HG02938 (cell line): ENCODE measurements around the gene SLC30A2.

ENCODE experiments used
- ATAC-seq: cut with Tn5 transposase; IDR thresholded peaks from one replicate; pipeline ENCODE4 v1.9.1; 2021; ENCODE audit warnings: mild to moderate bottlenecking, moderate library complexity; ENCODE audit not compliant: unreplicated experiment

The SLC30A2 gene

DNA sequence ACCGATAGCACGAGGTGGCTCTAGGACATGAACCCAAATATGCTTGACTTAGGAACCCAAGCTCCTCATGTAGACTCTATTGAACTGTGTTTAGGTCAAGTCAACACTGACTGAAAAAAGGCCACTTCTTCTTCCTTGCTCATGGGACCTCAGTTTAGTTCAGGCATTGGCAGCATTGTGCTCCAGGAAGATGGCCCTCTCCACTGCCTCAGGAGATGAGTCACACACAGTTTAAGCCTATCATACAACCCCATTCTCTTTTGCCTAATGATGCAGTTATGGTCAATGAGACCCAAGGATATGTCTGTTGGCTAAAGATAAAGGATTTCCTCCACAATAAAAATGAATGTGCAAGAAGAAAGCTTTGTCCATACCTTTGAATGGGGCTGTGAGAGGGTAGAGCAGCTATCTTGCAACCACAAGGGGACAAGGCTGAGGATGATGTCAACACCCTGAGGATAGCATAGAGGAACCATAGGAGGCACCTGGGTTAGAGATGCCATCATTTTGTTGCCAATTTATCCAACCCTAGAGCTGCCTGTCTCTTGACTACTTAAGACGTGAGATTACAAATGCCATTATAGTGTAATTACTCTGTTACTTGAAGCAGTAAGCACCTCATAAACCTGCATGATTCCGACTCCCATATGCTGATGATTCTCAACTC, 24.5 kb upstream of the SLC30A2 start:
- no peak for ATAC-seq

DNA sequence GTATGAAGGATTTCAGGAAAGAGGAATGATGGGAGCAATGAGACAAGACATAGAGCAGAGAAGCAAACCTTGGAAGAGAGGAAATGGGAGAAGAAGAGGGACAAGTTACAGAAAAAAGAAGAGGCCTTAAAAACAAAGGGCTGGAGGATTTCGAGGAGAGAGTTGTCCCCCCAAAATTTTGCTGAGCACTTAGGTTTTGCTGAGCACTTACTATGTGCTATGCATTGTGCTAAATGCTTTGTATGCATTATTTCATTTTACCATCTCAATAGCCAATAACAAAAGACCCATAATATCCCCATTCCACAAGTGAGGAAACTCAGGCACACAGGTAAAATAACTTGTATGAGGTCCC, 24.0 kb upstream of the SLC30A2 start:
- no peak for ATAC-seq

DNA sequence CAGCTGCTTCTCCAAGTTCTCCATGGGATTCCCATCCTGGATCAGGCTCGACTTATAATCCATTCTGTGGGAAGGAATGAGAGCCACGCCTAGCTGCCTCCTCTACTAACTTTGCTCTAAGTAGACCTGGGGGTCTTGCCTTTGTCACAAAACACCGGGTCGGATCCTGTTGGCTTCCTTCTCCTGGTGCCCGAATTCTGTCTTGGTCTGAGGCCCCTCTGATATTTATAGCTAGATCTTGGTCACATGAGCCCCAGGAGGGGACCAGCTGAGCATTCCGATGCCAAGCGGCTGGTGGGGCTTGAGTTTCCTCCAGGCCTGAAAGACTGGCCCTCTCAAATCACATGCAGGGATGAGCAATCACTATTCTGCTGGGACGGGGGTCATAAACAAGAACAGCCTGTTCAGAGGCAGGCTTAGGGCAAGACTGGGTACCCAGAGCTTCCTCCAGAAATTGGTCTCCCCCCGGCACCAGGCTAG, 21.6 kb upstream of the SLC30A2 start, which contains the start of gene TRIM63:
TSS of gene TRIM63 (minus strand) at position 199 of the 480 bp plus-strand sequence. CDS start at position 63, 136 bp downstream.
- no peak for ATAC-seq

DNA sequence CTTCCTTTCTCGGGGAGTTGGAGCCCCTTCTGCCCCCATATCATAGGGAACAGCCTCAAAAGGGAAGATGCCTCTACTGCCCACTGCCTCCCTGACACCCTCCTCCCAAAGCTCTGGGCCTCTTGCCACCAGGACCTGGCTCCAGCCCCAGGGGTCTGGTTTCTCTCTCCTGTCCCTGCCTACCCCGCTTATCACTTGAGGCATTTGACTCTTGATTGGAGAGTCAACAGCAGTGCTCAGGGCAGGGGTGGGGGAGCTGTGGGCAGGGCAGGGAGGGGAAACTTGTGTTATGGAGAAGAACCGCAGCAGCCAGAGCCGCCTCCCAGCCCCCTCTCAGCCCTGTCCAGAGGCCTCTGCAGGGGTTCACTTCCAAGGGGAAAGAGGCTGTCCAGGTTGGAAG, 20.9 kb upstream of the SLC30A2 start:
- ATAC-seq: no peak

DNA sequence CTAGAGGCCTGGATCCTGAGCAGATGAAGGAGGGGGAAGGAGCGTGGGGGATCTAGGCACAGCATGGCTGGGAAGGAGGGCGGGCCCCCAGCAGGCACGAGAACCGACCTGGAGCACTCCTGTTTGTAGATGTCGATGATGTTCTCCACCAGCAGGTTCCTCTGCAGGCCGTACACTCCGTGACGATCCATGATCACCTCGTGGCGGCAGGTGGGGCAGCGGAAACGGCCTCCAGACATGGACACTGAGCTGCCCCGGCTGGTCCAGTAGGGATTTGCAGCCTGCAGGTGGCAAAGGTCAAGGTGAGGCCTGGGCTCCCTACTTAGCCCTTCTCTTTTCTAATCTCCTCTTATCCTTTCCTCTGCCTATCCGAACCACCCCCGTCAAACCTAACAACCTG, 20.2 kb upstream of the SLC30A2 start:
- ATAC-seq: no peak

DNA sequence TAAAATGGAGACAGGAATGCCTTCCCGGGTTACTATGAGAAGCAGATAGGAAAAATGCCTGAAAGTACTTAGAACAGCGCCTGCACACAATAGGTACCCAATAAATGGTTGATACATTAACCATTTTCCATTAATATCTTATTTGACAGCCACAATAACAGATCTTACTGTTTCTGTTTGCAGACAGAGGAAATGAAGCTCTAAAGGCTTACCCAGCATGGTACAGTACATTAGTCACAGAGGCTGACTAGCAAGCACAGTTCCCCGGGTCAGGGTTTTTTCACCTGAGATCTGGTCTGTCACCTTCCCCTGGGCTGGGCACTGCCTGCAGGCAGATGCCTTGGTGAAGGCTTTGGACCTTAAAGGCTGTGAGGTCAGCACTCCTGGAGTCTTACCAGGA, 18.6 kb upstream of the SLC30A2 start:
- no peak for ATAC-seq

DNA sequence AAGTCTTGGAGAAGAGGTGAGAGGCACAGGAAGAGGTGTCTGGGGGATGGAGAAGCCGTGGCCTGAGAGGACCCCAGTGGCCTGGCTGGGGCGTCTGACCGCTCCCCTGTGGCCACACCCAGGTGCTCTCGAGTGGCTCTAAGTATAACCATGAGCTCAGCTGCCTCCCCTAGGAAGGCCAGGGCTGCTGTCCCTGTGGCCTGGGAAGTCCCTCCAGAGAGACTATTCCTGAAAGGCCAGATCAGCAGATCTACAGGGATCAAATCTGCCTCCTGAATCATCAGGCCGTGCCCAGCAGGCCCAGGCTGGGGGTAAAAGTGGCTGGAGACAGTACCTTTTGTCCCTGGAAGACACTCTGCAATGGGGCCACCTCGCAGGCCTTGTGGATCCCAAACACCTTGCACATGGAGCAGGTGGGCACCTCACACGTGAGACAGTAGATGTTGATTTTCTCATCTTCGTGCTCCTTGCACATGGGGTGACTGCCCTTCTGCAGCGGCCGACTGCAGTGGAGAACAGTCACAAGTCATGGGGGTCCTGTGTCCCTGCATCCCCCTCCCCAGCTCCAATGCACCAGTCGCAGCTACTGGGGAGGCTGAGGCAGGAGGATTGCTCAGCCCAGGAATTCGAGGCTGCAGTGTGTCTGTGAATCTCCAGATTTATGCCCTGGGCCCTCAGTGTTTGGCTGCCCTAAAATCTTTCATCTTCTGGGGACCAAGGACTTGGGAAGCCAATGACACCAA, 15.1 kb upstream of the SLC30A2 start:
- no peak for ATAC-seq

DNA sequence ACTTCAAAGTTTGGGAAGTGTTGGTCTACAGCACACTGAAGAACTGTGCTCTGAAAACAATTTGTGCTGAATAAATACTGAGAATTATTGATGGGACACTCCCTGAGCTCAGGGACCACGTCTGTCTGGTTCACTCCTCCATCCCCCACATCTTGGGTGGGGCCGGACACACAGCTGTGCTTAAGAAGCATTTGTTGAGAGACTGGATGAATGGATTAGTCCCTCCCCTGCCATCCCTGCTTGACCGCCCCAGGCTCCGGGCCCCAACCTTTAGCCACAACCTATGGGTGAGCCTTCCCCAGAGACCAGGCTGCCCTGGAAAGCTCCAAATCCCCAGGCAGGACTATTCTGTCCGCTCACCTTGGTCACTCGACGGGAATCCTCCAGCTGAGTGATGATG, 14.0 kb upstream of the SLC30A2 start:
- ATAC-seq: no peak

DNA sequence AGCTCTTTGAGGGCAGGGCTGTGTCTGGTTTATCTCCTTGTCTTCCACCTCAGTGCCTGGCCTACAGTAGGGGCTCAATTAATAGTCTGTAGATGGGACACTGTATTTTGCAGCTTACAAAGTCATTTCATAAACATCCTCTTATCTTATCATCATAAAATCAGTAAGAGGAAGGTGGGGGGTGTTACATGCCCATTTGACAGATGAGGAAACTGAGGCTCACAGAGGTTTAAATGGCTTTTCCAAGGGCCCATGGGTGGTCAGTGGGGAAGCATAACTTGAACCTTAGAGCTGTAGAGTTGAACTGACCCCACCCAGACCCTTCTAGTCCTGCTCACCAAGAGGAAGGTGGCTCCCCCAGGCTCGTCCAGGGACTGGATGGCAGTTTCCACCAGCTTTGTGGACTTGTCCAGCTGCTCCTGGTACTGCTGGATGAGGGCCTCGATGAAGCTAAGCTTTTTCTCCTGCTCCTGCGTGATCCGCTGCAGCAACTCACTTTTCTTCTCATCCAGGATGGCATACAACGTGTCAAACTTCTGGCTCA, 12.2 kb upstream of the SLC30A2 start:
- no peak for ATAC-seq

DNA sequence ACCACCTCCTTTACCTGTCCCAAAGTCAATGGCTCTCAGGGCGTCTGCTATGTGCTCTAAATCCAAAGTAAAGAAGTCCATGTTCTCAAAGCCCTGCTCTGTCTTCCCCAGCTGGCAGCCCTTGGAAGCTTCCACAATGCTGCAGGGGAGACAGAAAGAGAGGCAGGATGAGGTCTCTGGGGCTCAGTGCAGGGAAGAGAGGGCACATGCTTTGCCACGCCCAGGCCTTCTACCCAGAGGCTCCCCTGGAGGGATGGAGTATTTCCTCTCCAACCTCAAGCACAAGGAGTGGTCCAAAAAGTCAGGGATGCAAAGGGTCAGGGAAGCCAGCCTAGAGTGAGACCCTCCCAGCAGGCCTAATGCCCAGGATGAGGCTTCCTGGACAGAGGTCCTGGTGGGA, 11.3 kb upstream of the SLC30A2 start:
- ATAC-seq: no peak

DNA sequence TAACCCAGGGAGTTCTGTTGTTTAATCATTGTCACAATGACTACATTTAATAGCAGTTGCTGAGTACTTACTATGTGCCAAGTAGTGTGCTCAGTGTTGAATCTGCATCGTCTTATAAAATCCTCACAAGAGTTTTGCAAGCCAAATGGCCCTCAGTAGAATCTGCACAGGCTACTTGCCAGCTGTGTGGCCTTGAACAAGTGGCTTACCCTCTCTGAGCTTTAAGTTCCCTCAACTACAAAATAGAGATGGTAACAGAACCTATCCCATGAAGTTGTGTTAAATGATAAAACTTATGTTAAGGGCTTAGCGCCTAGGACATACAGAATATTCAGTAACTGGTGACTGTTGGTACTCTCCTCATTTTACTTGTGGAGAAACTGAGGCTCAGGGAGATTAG, 9.1 kb upstream of the SLC30A2 start:
- no peak for ATAC-seq

DNA sequence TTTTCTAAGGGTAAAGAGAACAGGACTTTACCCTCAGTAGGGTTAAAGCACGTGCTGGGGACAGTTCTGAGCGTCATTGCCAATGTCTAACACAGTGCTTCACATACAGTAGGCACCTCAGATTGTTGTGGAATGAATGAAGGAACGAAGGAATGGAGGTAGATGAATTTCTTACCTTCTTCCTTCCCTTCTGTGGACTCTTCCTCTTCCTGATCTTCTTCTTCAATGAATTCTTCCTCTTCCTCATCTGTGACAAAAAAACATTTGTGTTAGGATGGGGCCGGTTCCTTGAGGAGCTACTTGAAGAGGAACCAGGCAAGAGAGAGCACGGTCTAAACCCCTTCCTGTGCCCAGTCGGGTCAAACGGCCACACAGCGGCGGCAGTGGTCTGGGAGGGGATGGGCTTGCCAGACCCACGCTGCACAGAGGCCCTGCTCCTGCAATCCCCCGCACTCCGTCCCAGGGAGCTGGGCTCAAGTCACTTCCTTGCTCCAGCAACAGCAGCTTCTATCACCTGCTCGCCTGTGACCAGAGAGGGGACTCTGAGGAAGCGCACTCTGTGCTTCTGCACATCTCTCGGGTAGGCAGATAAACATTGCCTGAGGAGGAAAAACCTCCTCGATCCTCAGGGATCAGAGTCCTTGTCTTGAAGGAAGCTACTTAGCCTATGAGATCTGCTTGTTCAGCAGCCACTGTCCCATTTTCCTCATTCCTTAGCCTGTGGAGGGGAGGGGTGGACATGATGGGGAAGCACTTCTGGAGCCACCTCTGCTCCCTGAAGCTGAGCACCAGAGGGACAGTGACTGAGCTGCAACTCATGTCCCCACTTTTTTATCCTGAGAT, 8.0 kb upstream of the SLC30A2 start:
- no peak for ATAC-seq

DNA sequence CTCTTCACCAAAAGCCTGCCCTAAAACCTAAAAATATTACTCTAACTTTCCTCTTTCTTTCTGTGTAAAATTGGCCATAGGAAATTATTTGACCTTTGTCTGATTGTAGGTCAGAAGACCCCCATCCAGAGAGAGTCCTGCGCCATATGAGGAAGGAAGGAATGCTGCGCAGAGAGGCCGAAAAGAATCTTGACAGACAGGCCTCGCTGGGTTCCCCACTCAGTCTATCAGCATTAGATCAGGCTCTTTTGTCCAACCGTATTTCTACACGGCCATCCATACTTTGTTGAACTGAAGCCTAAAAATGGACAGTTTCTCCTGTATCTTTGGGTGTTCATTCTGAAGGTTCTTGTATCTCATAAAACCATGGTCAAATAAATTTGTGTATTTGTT, 4.3 kb upstream of the SLC30A2 start:
- no peak for ATAC-seq

DNA sequence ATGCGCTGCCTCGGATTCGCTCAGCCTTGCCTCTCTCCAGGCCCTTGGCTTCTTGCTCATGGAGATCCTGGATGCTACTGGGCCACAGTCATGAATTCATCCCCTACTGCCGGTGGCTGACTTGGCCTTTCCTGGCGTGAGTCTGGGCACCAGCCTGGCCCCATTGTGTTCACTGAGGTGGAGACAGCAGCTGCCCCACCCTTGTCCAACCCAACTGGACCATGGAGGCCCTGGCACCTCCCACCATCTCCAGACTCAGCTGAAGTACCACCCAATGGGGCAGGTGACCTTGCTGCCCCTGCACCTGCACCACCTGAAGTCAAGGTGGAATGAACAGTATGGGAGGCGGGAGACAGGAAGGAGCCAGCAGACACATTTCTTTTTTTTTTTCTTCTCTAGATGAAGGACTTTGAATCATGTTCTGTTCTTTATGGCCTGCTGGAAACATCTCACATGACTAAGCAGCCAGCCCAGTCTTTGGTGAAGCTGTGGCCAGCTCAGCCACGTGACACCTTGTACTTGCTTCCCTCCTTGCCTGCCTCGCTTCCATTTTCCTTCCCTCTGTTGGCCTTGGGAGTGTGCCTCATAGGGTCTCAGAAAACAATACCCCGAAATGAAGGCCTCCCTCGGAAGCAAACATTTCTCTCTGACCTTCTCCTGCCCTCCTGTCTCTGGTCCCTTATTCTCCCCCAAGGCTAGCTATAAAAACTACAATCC, 3.8 kb upstream of the SLC30A2 start:
- ATAC-seq: no peak

DNA sequence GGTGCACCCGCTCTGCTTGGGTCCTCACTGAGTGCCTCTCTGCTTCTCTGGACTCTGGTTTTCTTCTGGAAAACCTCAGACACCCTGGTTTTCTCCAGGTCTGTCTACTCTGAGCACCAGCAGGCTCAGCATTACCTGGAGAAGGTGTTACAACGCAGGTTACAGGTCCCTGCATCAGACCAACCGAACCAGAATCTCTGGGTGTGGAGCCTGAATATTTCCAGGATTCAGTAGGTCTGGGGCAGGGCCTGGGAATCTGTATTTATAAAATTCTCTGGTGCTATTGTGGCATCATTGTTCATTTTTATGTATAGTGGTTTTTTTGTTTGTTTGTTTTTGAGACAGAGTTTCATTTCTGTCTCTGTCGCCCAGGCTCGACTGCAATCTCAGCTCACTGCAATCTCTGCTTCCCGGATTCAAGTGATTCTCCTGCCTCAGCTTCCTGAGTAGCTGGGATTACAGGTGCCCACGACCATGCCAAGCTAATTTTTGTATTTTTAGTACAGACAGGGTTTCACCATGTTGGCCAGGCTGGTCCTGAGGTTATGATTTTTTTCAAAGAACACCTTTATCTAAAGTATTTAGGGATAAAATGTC, 1.5 kb upstream of the SLC30A2 start:
- no peak for ATAC-seq

DNA sequence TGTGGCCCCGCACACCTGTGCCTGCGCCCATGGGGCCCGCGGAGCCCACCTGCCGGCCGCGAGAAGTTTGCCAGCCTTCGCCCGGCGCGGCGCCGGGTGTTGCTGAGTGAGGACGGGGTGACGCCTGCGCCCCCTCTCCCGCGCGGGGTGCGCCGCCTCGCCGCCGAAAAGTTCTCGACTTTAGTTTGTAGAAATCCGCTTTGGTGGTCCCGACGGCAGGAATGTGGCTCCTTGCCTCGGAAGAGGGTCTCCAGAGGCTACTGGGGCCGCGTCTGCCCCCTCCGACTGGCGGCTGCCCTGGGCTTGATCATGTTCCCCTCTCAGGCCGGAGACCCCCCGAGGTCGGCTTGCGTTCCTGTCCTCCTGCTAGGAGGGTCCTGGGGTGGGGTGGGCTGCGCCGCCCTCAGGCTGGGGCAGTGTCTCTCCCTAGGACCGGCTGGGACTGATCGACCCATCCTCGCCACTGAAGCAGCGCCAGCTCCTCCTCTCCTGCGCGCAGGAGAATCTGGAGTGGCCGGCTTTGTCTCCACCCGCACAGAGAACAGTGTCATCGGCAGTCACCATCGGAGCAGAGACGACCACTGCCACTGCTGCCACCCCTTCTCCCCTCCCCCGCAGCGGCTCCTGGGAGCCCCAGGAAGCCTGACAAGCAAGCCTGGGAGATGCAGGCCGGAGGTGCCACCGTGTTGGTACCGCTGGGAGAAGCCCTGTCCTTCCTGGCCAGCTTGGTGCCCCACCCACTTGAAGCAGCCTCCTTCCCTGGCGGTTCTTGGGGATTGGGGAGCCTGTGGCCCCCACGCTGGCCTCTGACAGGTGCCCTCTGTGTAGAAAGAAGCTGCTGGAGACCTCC, 553 bp upstream of the SLC30A2 start:
- ATAC-seq: no peak

DNA sequence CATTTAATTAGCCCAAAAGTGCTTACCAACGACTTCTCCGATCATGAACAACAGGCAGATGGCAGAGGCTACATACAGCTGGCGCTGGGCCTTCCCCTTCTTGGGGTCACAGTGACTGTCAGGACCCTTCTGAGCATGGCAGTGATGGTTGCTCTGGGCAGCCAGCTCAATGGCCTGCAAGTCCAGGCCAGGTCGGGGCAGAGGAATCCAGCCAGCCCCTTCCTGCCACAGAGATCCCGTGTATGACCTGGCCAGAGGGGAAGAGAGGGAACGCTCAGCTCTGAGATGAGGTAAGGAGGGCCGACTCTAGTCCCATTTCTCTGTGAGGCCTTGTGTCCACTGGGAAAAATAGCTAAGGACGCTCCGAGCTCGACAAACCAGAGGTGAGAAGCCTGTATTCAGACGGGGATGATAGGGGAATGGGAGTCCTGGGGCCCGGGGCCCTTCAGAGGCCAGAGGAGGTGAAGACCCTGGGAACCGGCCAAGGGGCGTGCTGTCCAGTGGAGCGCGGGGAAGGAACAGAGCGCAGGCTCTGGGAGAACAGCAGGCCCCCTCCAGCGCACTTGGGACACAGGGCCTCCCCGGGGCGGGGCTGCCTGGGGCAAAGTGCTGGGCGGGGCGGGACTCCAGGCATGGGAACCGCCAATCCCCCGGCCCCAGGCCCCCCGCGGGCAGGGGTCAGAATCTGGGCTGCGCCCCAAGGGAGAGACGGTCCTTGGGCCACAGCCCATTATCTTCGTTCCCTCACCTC, 772 bp downstream of the SLC30A2 start:
- no peak for ATAC-seq

DNA sequence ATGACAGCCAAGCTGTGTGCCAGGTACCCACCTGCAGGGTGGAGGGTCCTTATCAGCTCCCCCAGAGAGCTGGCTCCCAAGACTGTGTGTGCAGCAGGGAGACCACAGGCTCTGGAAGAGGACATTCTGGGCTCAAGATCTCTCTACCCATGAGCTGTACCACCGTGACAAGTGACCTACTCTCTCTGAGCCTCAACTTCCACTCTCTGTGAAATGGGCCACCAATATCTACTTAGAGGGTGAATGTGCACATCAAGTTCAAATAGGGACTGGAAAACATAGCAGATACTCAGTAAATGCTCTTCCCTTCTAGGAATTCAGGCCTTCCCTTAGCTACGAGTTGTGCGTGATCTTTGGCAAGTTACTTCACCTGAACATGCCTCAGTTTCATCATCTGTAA, 1.5 kb downstream of the SLC30A2 start:
- ATAC-seq: no peak

DNA sequence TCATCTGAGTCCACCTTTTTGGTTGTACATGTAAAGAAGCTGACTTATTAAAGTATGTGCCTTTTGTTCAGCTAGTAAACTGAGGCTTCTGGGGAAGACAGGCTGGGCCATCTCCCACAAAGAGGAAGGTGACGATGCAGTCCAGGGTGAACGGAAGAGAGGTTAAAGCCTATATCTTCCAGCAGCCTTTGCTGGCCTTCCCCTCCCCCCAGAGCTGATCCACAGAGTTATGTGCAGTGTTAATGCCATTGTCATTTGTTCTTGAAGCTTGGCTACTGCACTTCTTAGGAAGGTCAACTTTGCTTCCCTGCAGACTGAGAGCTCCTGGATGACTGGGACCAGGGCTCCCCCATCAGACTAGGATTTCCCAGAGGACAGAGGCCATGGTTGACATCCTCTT, 2.2 kb downstream of the SLC30A2 start:
- ATAC-seq: no peak
